Testis (tissue), 3 donors: ENCODE results near the gene NOC4L. TPM values are rescaled to one million over a fixed set of nuclear protein-coding genes. Genes with fewer than 3 reads are reported as not detected.

ENCODE experiments used
- DNase-seq: peaks from one replicate; pipeline ENCODE4 v3.0.0-alpha.2; 2019
- H3K27ac ChIP-seq, 2 donors: fragments of 200-600 bp; sonication (generic); one replicate each; pipeline ENCODE4 v1.5.1; 2019
- H3K27me3 ChIP-seq: fragments of 200-600 bp; sonication (generic); one replicate; pipeline ENCODE4 v1.5.1; 2019
- H3K36me3 ChIP-seq: fragments of 200-600 bp; sonication (generic); one replicate; pipeline ENCODE4 v1.5.1; 2017; ENCODE audit warnings: low read depth; ENCODE audit errors: missing control alignments
- H3K4me1 ChIP-seq: fragments of 200-600 bp; sonication (generic); one replicate; pipeline ENCODE4 v1.5.1; 2019
- H3K4me3 ChIP-seq, 2 donors: fragments of 200-600 bp; sonication (generic); one replicate each; pipeline ENCODE4 v1.5.1; 2017 to 2019
- H3K9me3 ChIP-seq: fragments of 200-600 bp; sonication (generic); one replicate; pipeline ENCODE4 v1.5.1; 2017
- CTCF ChIP-seq, 3 experiments: fragments of 450-650 bp in 2 of 3; fragments of 200-600 bp in 1 of 3; sonication (generic) in 1 of 3; IDR thresholded peaks; one replicate each; pipeline ENCODE4 v1.5.1; 2016 to 2019; ENCODE audit warnings: antibody characterized with exemption in 3 of 3, mild to moderate bottlenecking in 2 of 3, moderate library complexity in 1 of 3
- POLR2A ChIP-seq: fragments of 450-650 bp; IDR thresholded peaks from one replicate; pipeline ENCODE4 v1.6.1; 2017; ENCODE audit warnings: antibody characterized with exemption, mild to moderate bottlenecking, moderate library complexity
- WGBS, 2 donors: methylation state at CpG; one replicate each; pipeline ENCODE4 v1.1.5; 2018; 5-methylcytosine and 5-hydroxymethylcytosine counted together
- intact Hi-C: fragments of 100-400 bp; cut with DNase I; formaldehyde crosslinking; loops from one replicate; pipeline ENCODE4 v1.15.1; 2023; ENCODE audit warnings: low total_unique reads
- polyA plus RNA-seq: library from polyadenylated mRNA; stranded (reverse); fragments of 350-450 nt; fragmentation: Illumina TruSeq; extraction: RNeasy Lipid Tissue Mini Kit (QIAGEN cat#74804); gene quantifications from one replicate; pipeline ENCODE4 v1.2.3, GENCODE V29; 2014; ENCODE audit warnings: low read depth, low replicate concordance; ENCODE audit not compliant: insufficient read depth
- total RNA-seq, 2 donors: library from RNA; depleted of rRNA; stranded (reverse); fragments of >200 nt; gene quantifications; one replicate each; pipeline ENCODE4 v1.2.3, GENCODE V29; 2016

The NOC4L gene
- total and polyA plus RNA-seq, 3 donors from 2014 or later = 64.4 to 67.2 (median 65.2) TPM

GRCh38 chr12:132108211-132108832 lies 35.9 kb upstream of the NOC4L start:
- TF ChIP-seq CTCF (IDR thresholded peaks at IDR 0.05) (no peak), POLR2A (no peak)
- H3K27ac ChIP-seq = no peak overlapping the region
- no peak overlapping the region for H3K4me3 ChIP-seq
- peaks cover 7% of the 10 kb centered on the region for H3K4me1 ChIP-seq
- H3K36me3 ChIP-seq = no peaks in the 10 kb centered on the region
- H3K9me3 ChIP-seq = no peaks in the 10 kb centered on the region
- intact Hi-C loops = no loop called here
- no peak for DNase-seq
- 80 to 84% methylated on average over 16 of the region's 16 CpGs for WGBS, 2 donors
- no peaks in the 10 kb centered on the region for H3K27me3 ChIP-seq

- Histone ChIP-seq H3K4me1 (peaks cover 7% of the 10 kb centered on the region), H3K9me3 (no peaks in the 10 kb centered on the region), H3K27me3 (no peaks in the 10 kb centered on the region), H3K27ac (no peak overlapping the region), H3K4me3 (no peak overlapping the region), H3K36me3 (no peaks in the 10 kb centered on the region)
- intact Hi-C loops = no loop called here
- TF ChIP-seq POLR2A (no peak), CTCF (IDR thresholded peaks at IDR 0.05) (no peak)
- WGBS, 2 donors = 78 to 84% methylated on average over 8 of the region's 8 CpGs
- no peak for DNase-seq
Measured at GRCh38 chr12:132109741-132110140, 34.5 kb upstream of the NOC4L start.

DNA sequence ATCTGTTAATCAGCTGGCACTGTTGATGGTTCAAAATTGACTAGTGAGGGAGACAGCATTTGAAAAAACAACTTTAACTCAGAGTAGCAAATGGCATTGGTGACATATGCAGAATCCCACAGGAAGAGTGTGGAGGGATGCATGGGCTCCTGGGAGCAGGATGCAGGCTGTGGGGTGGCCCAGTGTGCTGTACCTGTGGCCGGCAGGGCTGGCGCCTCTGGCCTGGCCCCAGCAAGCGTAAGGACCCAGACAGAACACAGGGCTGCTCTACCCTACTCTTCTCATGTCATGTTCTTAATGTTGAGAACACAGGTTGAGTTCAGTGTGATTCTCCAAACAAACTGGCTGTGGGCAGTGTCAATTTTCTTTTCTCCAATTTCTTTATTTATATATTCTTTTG lies 33.6 kb upstream of the NOC4L start:
- WGBS, 2 donors = 67 to 92% methylated on average over 3 of the region's 3 CpGs
- no peaks in the 10 kb centered on the region for H3K36me3 ChIP-seq
- intact Hi-C loops = no loop called here

GRCh38 chr12:132111654-132112304 lies 32.5 kb upstream of the NOC4L start:
- DNase-seq = peak; percentile 57
- intact Hi-C loops = no loop called here

More for the DNA sequence above, 33.6 kb upstream of the NOC4L start:
- TF ChIP-seq POLR2A = no peak
- TF ChIP-seq CTCF (IDR thresholded peaks at IDR 0.05) = no peak
- H3K27me3 ChIP-seq = no peaks in the 10 kb centered on the region
- H3K4me3 ChIP-seq = no peak overlapping the region
- H3K27ac ChIP-seq = no peak overlapping the region
- peaks cover 7% of the 10 kb centered on the region for H3K4me1 ChIP-seq
- no peak for DNase-seq
- H3K9me3 ChIP-seq = no peaks in the 10 kb centered on the region

More at GRCh38 chr12:132111654-132112304, 32.5 kb upstream of the NOC4L start:
- Histone ChIP-seq H3K36me3 (no peaks in the 10 kb centered on the region), H3K27ac (no peak overlapping the region), H3K9me3 (no peaks in the 10 kb centered on the region), H3K4me1 (peaks cover 7% of the 10 kb centered on the region), H3K27me3 (no peaks in the 10 kb centered on the region), H3K4me3 (no peak overlapping the region)
- TF ChIP-seq CTCF (IDR thresholded peaks at IDR 0.05) (no peak), POLR2A (no peak)
- 61 to 72% methylated on average over 19 of the region's 19 CpGs for WGBS, 2 donors
